Mesenchymal stem cell (in vitro differentiated cells and primary cell): Measurements from ENCODE around the gene PALD1.
A peak's percentile ranks its signal among the peaks of the same experiment; 100 is the strongest.

Experiments used
- DNase-seq: peaks from one replicate; pipeline ENCODE4 v3.0.0-alpha.2; 2013
- H2AFZ ChIP-seq: one replicate; pipeline ENCODE4 v1.6.1; 2013; ENCODE audit warnings: low read depth, mild to moderate bottlenecking, control low read depth, inconsistent platforms, low read length, moderate library complexity
- H2AK5ac ChIP-seq: 2 replicates; pipeline ENCODE4 v1.6.1; 2013; ENCODE audit warnings: low read length, moderate library complexity, mild to moderate bottlenecking, inconsistent platforms; ENCODE audit not compliant: severe bottlenecking
- H2BK120ac ChIP-seq: one replicate; pipeline ENCODE4 v1.6.1; 2013; ENCODE audit warnings: low read depth, mild to moderate bottlenecking, inconsistent platforms, low read length, moderate library complexity
- H2BK12ac ChIP-seq, 2 experiments: one replicate each; pipeline ENCODE4 v1.6.1; 2013; ENCODE audit warnings: inconsistent platforms in 2 of 2, low read length in 2 of 2, mild to moderate bottlenecking in 2 of 2, moderate library complexity in 2 of 2, control low read depth in 1 of 2
- H2BK15ac ChIP-seq: one replicate; pipeline ENCODE4 v1.6.1; 2013; ENCODE audit warnings: mild to moderate bottlenecking, low read depth, inconsistent platforms; ENCODE audit not compliant: poor library complexity, severe bottlenecking
- H2BK5ac ChIP-seq: 2 replicates; pipeline ENCODE4 v1.6.1; 2013; ENCODE audit warnings: low read depth, mild to moderate bottlenecking, low read length, control low read depth, inconsistent platforms; ENCODE audit not compliant: poor library complexity, severe bottlenecking
- H3K14ac ChIP-seq, 2 experiments: one replicate each; pipeline ENCODE4 v1.6.1; 2013; ENCODE audit warnings: inconsistent platforms in 2 of 2, low read length in 2 of 2, control low read depth in 1 of 2, mild to moderate bottlenecking in 1 of 2, moderate library complexity in 1 of 2
- H3K18ac ChIP-seq, 2 experiments: one replicate each; pipeline ENCODE4 v1.6.1; 2013; ENCODE audit warnings: inconsistent platforms in 2 of 2, low read length in 2 of 2, control low read depth in 1 of 2, low read depth in 1 of 2, mild to moderate bottlenecking in 1 of 2
- H3K23ac ChIP-seq, 2 experiments: one replicate each; pipeline ENCODE4 v1.6.1; 2013; ENCODE audit warnings: inconsistent platforms in 2 of 2, low read length in 2 of 2, mild to moderate bottlenecking in 2 of 2, moderate library complexity in 2 of 2, control low read depth in 1 of 2
- H3K27ac ChIP-seq: 2 replicates; pipeline ENCODE4 v1.5.1; 2013; ENCODE audit warnings: mild to moderate bottlenecking, moderate library complexity, low read length, control low read depth, inconsistent platforms; ENCODE audit not compliant: poor library complexity, severe bottlenecking
- H3K27me3 ChIP-seq, 2 experiments: 2 replicates each; pipeline versions ENCODE4 v1.6.1 to v1.7.0; 2013; ENCODE audit warnings: low read length in 2 of 2, mild to moderate bottlenecking in 2 of 2, moderate library complexity in 2 of 2, control low read depth in 1 of 2, inconsistent platforms in 1 of 2; ENCODE audit not compliant: control insufficient read depth in 1 of 2, insufficient read depth in 1 of 2
- H3K36me3 ChIP-seq, 2 experiments: 2 replicates each; pipeline versions ENCODE4 v1.6.1 to v1.7.0; 2013; ENCODE audit warnings: low read length in 2 of 2, control low read depth in 1 of 2, inconsistent platforms in 1 of 2, low read depth in 1 of 2, mild to moderate bottlenecking in 1 of 2; ENCODE audit not compliant: insufficient read depth in 2 of 2, control insufficient read depth in 1 of 2
- H3K4ac ChIP-seq, 2 experiments: one replicate each; pipeline ENCODE4 v1.6.1; 2013; ENCODE audit warnings: inconsistent platforms in 2 of 2, low read length in 2 of 2, mild to moderate bottlenecking in 2 of 2, moderate library complexity in 2 of 2, control low read depth in 1 of 2, low read depth in 1 of 2
- H3K4me1 ChIP-seq: 2 replicates; pipeline ENCODE4 v1.6.1; 2013; ENCODE audit warnings: low read depth, low read length, control low read depth; ENCODE audit not compliant: control insufficient read depth, insufficient read depth
- H3K4me2 ChIP-seq: 2 replicates; pipeline ENCODE4 v1.6.1; 2013; ENCODE audit warnings: low read length, mild to moderate bottlenecking, inconsistent platforms; ENCODE audit not compliant: poor library complexity, severe bottlenecking
- H3K4me3 ChIP-seq, 2 experiments: 2 replicates each; pipeline versions ENCODE4 v1.5.1 to v1.7.0; 2013; ENCODE audit warnings: low read length in 2 of 2, mild to moderate bottlenecking in 2 of 2, control low read depth in 1 of 2, low read depth in 1 of 2; ENCODE audit not compliant: insufficient read depth in 1 of 2
- H3K79me1 ChIP-seq: replicated peaks from 2 replicates; pipeline ENCODE4 v1.6.1; 2013; ENCODE audit warnings: mild to moderate bottlenecking, control low read depth, low read length, inconsistent platforms; ENCODE audit not compliant: poor library complexity, severe bottlenecking
- H3K9ac ChIP-seq: 2 replicates; pipeline ENCODE4 v1.7.0; 2013; ENCODE audit warnings: mild to moderate bottlenecking, low read length, moderate library complexity
- H3K9me3 ChIP-seq: 2 replicates; pipeline ENCODE4 v1.7.0; 2013; ENCODE audit warnings: mild to moderate bottlenecking, low read length; ENCODE audit not compliant: control insufficient read depth
- H4K8ac ChIP-seq: one replicate; pipeline ENCODE4 v1.6.1; 2013; ENCODE audit warnings: inconsistent platforms, mild to moderate bottlenecking, low read length, moderate library complexity
- H4K91ac ChIP-seq: one replicate; pipeline ENCODE4 v1.6.1; 2013; ENCODE audit warnings: mild to moderate bottlenecking, low read length, inconsistent platforms
- WGBS: methylation state at CpG from one replicate; pipeline ENCODE4 v1.1.7; 2013; ENCODE audit warnings: mixed read lengths; 5-methylcytosine and 5-hydroxymethylcytosine counted together

The PALD1 gene

GRCh38 chr10:70504521-70505358 lies 26.2 kb downstream of the PALD1 start:
- no peak overlapping the region for H3K4ac ChIP-seq
- no peak overlapping the region for H2BK5ac ChIP-seq
- H2BK15ac ChIP-seq, result no peak overlapping the region
- H3K23ac ChIP-seq, result no peak overlapping the region
- no peak for DNase-seq
- no peaks in the 10 kb centered on the region for H3K9me3 ChIP-seq
- H2BK120ac ChIP-seq, result no peak overlapping the region
- no peak overlapping the region for H4K8ac ChIP-seq
- no peak overlapping the region for H2AFZ ChIP-seq
- H3K4me3 ChIP-seq, result no peak overlapping the region
- H3K4me2 ChIP-seq, result no peak overlapping the region
- no peaks in the 10 kb centered on the region for H3K79me1 ChIP-seq
- H3K18ac ChIP-seq, result no peak overlapping the region
- no peak overlapping the region for H3K9ac ChIP-seq
- no peak overlapping the region for H3K27ac ChIP-seq
- no peak overlapping the region for H3K14ac ChIP-seq
- no peak overlapping the region for H2AK5ac ChIP-seq
- no peak overlapping the region for H4K91ac ChIP-seq
- WGBS, result 90% methylated on average over 11 of the region's 12 CpGs
- H3K4me1 ChIP-seq, result peaks cover 23% of the 10 kb centered on the region
- H3K36me3 ChIP-seq, result no peaks in the 10 kb centered on the region
- H2BK12ac ChIP-seq, result no peak overlapping the region
- H3K27me3 ChIP-seq, result peaks cover 0 to 28% of the 10 kb centered on the region in 2 experiments

DNA sequence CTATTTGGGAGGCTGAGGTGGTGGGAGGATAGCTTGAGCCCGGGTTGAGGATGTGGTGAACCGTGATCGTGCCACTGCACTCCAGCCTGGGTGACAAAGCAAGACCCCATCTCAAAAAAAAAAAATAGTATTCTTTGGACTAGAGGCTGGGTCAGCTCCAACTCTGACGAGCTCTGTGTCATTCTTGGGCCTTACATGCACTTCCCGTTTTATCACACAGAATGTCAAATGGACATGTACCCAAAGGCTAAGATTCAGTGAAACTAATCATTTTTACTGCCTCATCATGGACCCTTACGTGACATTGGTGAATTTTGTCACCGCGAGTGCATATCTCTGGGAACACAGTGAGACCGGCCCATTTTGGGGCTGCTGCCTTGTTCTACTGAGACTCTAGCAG lies 27.3 kb downstream of the PALD1 start:
- Histone ChIP-seq H3K18ac (no peak overlapping the region), H3K23ac (no peak overlapping the region), H4K8ac (no peak overlapping the region), H3K4me2 (no peak overlapping the region), H2BK120ac (no peak overlapping the region), H2BK12ac (no peak overlapping the region), H3K4me1 (peaks cover 19% of the 10 kb centered on the region), H3K27ac (no peak overlapping the region), H3K4me3 (no peak overlapping the region), H4K91ac (no peak overlapping the region), H2BK5ac (no peak overlapping the region), H2AFZ (no peak overlapping the region), H2BK15ac (no peak overlapping the region), H3K27me3 (peaks cover 0 to 33% of the 10 kb centered on the region in 2 experiments), H2AK5ac (no peak overlapping the region), H3K9ac (no peak overlapping the region), H3K4ac (no peak overlapping the region), H3K14ac (no peak overlapping the region), H3K36me3 (no peaks in the 10 kb centered on the region), H3K79me1 (no peaks in the 10 kb centered on the region), H3K9me3 (no peaks in the 10 kb centered on the region)
- DNase-seq, result no peak
- WGBS, result 88% methylated on average over 9 of the region's 9 CpGs

DNA sequence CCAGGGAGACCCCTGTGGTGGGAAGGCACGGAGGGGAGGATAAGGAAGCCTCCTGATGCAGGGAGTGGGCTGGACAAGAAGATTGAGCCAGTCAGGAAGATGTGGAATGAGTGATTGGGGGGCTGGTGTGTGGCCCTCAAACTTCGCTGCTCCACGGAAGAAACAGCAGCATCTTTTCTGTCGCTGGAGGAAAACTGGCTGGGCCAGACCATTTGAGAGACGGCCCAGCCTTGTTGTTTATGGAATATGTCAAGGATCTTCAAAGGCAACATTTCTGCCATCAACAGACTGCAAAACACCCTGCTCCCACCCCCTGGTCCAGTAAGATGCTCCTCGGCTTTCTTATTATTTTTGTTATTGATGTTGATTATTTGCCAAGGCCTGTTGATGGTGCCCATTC lies 29.4 kb downstream of the PALD1 start:
- Histone ChIP-seq H2BK5ac (no peak overlapping the region), H2AK5ac (no peak overlapping the region), H3K14ac (no peak overlapping the region), H3K9ac (no peak overlapping the region), H3K27ac (no peak overlapping the region), H3K4me1 (peaks cover 22% of the 10 kb centered on the region), H3K27me3 (peaks cover 0 to 28% of the 10 kb centered on the region in 2 experiments), H3K36me3 (no peaks in the 10 kb centered on the region), H3K23ac (no peak overlapping the region), H3K4me3 (no peak overlapping the region), H3K4me2 (no peak overlapping the region), H2AFZ (no peak overlapping the region), H3K4ac (no peak overlapping the region), H4K91ac (no peak overlapping the region), H2BK15ac (no peak overlapping the region), H3K79me1 (no peaks in the 10 kb centered on the region), H3K9me3 (no peaks in the 10 kb centered on the region), H4K8ac (no peak overlapping the region), H2BK120ac (no peak overlapping the region), H2BK12ac (no peak overlapping the region), H3K18ac (no peak overlapping the region)
- 85% methylated on average over 6 of the region's 6 CpGs for WGBS
- no peak for DNase-seq

GRCh38 chr10:70508912-70509756 lies 30.6 kb downstream of the PALD1 start:
- Histone ChIP-seq H3K4ac (no peak overlapping the region), H3K4me1 (peaks cover 25% of the 10 kb centered on the region), H3K27ac (no peak overlapping the region), H3K27me3 (peaks cover 0 to 27% of the 10 kb centered on the region in 2 experiments), H2BK15ac (no peak overlapping the region), H3K9ac (no peak overlapping the region), H3K23ac (no peak overlapping the region), H2BK12ac (no peak overlapping the region), H2BK120ac (no peak overlapping the region), H3K9me3 (no peaks in the 10 kb centered on the region), H4K8ac (no peak overlapping the region), H4K91ac (no peak overlapping the region), H2AFZ (no peak overlapping the region), H2AK5ac (no peak overlapping the region), H3K4me3 (no peak overlapping the region), H3K36me3 (no peaks in the 10 kb centered on the region), H3K4me2 (peak overlapping the region; percentile 20), H2BK5ac (no peak overlapping the region), H3K18ac (no peak overlapping the region), H3K14ac (no peak overlapping the region), H3K79me1 (no peaks in the 10 kb centered on the region)
- 45% methylated on average over 14 of the region's 14 CpGs for WGBS
- DNase-seq, result peak; percentile 52
